ENCODE data around the gene C1R. TPM values are rescaled to one million over a fixed set of nuclear protein-coding genes. Genes with fewer than 3 reads are reported as not detected.

Gene C1R
- total RNA-seq, 1 experiment from 2014 or later, result 11.5 TPM

GRCh38 chr12:7096006-7096932 is 4.0 kb upstream of the C1R start:
- H2BK12ac ChIP-seq (ENCODE audit: insufficient read length, low read depth, low read length), result no peak overlapping the region
- no peak overlapping the region for H3K4ac ChIP-seq (ENCODE audit: low read depth, low read length)
- Mint-ChIP-seq H3K9me3 (no peaks in the 10 kb centered on the region), H3K4me1 (peaks cover 18 to 19% of the 10 kb centered on the region in 2 experiments), H3K4me3 (no peak overlapping the region), H3K36me3 (ENCODE audit: insufficient read depth in 1 of 3, low read depth in 3 of 3) (peaks cover 5 to 15% (median 14%) of the 10 kb centered on the region in 3 experiments; a peak in 5 of 7 replicates), H3K27ac (no peak overlapping the region; a peak in 1 of 7 replicates), H3K27me3 (ENCODE audit: low read depth) (peaks cover 4% of the 10 kb centered on the region)
- peaks cover 4% of the 10 kb centered on the region for H3K23me2 ChIP-seq (ENCODE audit: insufficient read length, low read depth, low read length, poor library complexity, severe bottlenecking)
- H2AFZ ChIP-seq (ENCODE audit: low read length), result no peak overlapping the region
- no peak overlapping the region for H3K9ac ChIP-seq (ENCODE audit: extremely low read depth, insufficient read length, low read length)
- H3T11ph ChIP-seq (ENCODE audit: low read length), result no peak overlapping the region
- H3K18ac ChIP-seq (ENCODE audit: insufficient read length, low read depth, low read length), result no peak overlapping the region
- no CpG with 5 or more reads among the region's 26 CpGs for WGBS (ENCODE audit: extremely low coverage, insufficient read length, low lambda C conversion rate)
- H3K14ac ChIP-seq (ENCODE audit: insufficient read depth, low read length), result no peak overlapping the region
- no peak overlapping the region for H2BK15ac ChIP-seq (ENCODE audit: low read depth, low read length)
- no peak overlapping the region for H3K4me2 ChIP-seq (ENCODE audit: insufficient read depth, insufficient read length, low read length)
- no peak overlapping the region for H2AK5ac ChIP-seq (ENCODE audit: insufficient read length, low read length)
- H3K4me1 ChIP-seq (ENCODE audit: insufficient read depth, low read length), result peaks cover 6% of the 10 kb centered on the region; the same call in 1 of the 2 replicates
- H3K9me3 ChIP-seq (ENCODE audit: control insufficient read depth, low read depth, low read length), result no peaks in the 10 kb centered on the region
- DNase-seq, result no peak
- TF ChIP-seq CTCF (conservative IDR thresholded peaks at IDR 0.05), result no peak
- H3K79me2 ChIP-seq (ENCODE audit: insufficient read depth, low read length), result no peaks in the 10 kb centered on the region
- H4K20me1 ChIP-seq (ENCODE audit: control insufficient read depth, insufficient read depth, insufficient read length), result no peaks in the 10 kb centered on the region
- no peaks in the 10 kb centered on the region for H3K79me1 ChIP-seq (ENCODE audit: insufficient read depth, low read depth, low read length, poor library complexity, severe bottlenecking)
- H2BK20ac ChIP-seq (ENCODE audit: low read depth, low read length, poor library complexity, severe bottlenecking), result no peak overlapping the region
- H2BK5ac ChIP-seq (ENCODE audit: insufficient read length, low read length), result no peak overlapping the region
- H4K91ac ChIP-seq (ENCODE audit: insufficient read length, low read depth, low read length), result no peak overlapping the region
- no peak overlapping the region for H3K23ac ChIP-seq (ENCODE audit: insufficient read length, low read depth, low read length)
- H4K8ac ChIP-seq (replicated peaks; ENCODE audit: insufficient read length, low read depth, low read length), result peak overlapping the region; percentile 24
- H3K27ac ChIP-seq (ENCODE audit: insufficient read length, low read depth, low read length), result no peak overlapping the region
- H3K27me3 ChIP-seq (ENCODE audit: insufficient read depth, low read length), result no peaks in the 10 kb centered on the region
- H4K5ac ChIP-seq (ENCODE audit: insufficient read length, low read depth, low read length), result no peak overlapping the region
- H2BK120ac ChIP-seq (ENCODE audit: low read depth, low read length, poor library complexity, severe bottlenecking), result no peak overlapping the region
- H3K56ac ChIP-seq (ENCODE audit: insufficient read length, low read depth, low read length), result no peak overlapping the region

Data from H9 (cell line).